ENCODE measurements around the gene NR1D1.

DNA sequence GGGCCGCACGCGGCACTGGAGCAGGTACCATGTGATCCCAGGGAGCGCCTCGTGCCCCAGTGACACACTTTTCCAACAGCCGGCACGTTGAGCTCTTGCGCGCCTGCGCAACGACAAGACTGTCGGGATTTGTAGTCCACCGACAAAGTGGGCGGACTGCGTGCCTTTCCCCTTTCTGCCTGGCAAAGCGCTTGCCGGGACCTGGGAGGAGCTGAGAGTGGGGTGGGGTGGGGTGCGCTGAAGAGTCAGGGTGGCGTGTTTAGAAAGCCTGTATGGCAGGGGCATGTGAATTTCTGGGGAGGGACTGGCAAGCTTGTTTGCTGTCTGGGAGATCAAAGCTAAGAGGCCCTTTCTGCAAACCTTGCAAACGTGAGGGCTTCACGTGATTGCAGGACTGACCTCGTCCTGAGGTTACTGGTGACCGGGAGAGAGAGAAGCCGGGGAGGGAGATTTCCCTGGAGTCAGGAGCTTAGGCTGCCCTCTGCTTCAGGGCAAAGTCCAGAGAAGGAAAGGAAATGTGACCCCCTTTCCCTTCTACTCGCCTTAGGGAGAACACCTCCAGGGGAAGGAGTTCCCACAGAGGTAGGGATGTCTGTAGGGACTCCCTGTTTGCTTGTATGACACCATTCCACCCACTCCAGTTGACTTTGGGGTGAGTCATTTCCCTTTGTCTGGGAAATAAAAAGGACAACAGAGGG lies 429 bp upstream of the NR1D1 start:
- TF ChIP-seq EZH2 (IDR thresholded peaks at IDR 0.05; ENCODE audit: insufficient read depth, poor library complexity, severe bottlenecking), result no peak
- TF ChIP-seq EZH2phosphoT487 (IDR thresholded peaks at IDR 0.05; ENCODE audit: insufficient read depth, low read depth), result no peak
